Smooth muscle cell (in vitro differentiated cells): ENCODE results near the gene DUOX1. TPM values are rescaled to one million over a fixed set of nuclear protein-coding genes. Genes with fewer than 3 reads are reported as not detected.

Source experiments
- DNase-seq: peaks from one replicate; lab custom pipeline; 2025; ENCODE audit not compliant: unreplicated experiment; lab: John Stamatoyannopoulos, UW
- H2AFZ ChIP-seq: fragments of 200-600 bp; sonication (generic); 2 replicates; pipeline ENCODE4 v1.6.0; 2016; ENCODE audit warnings: antibody characterized with exemption, low read depth, mild to moderate bottlenecking
- H3F3A ChIP-seq: fragments of 200-600 bp; sonication (generic); 2 replicates; pipeline ENCODE4 v1.6.0; 2017; ENCODE audit warnings: antibody characterized with exemption, low read depth
- H3K27ac ChIP-seq: fragments of 200-600 bp; sonication (generic); 2 replicates; pipeline ENCODE4 v1.5.1; 2016; ENCODE audit warnings: low read depth, mild to moderate bottlenecking
- H3K27me3 ChIP-seq: fragments of 200-600 bp; sonication (generic); 2 replicates; pipeline ENCODE4 v1.6.1; 2016; ENCODE audit warnings: low read depth, mild to moderate bottlenecking
- H3K36me3 ChIP-seq: fragments of 200-600 bp; sonication (generic); 2 replicates; pipeline ENCODE4 v1.5.1; 2016; ENCODE audit warnings: low read depth
- H3K4me1 ChIP-seq: fragments of 200-600 bp; sonication (generic); 2 replicates; pipeline ENCODE4 v1.5.1; 2016; ENCODE audit warnings: low read depth
- H3K4me2 ChIP-seq: fragments of 200-600 bp; sonication (generic); 2 replicates; pipeline ENCODE4 v1.6.0; 2016; ENCODE audit warnings: mild to moderate bottlenecking
- H3K4me3 ChIP-seq: fragments of 200-600 bp; sonication (generic); 2 replicates; pipeline ENCODE4 v1.5.1; 2016; ENCODE audit warnings: mild to moderate bottlenecking
- H3K79me2 ChIP-seq: fragments of 200-600 bp; sonication (generic); 2 replicates; pipeline ENCODE4 v1.6.0; 2016; ENCODE audit warnings: low read depth, mild to moderate bottlenecking
- H3K9ac ChIP-seq: fragments of 200-600 bp; sonication (generic); 2 replicates; pipeline ENCODE4 v1.6.0; 2016; ENCODE audit warnings: low read depth
- H3K9me3 ChIP-seq: fragments of 200-600 bp; sonication (generic); replicated peaks from 2 replicates; pipeline ENCODE4 v1.5.1; 2016; ENCODE audit warnings: low read depth
- H4K20me1 ChIP-seq: fragments of 200-600 bp; sonication (generic); 2 replicates; pipeline ENCODE4 v1.6.0; 2016; ENCODE audit warnings: low read depth
- CTCF ChIP-seq: fragments of 200-600 bp; sonication (generic); IDR thresholded peaks from 2 replicates; pipeline ENCODE4 v1.5.1; 2017; ENCODE audit warnings: borderline replicate concordance, mild to moderate bottlenecking, antibody characterized with exemption; ENCODE audit not compliant: insufficient read depth, poor library complexity, severe bottlenecking
- WGBS: methylation state at CpG from one replicate; pipeline ENCODE4 v1.1.7; 2016; ENCODE audit warnings: low lambda C conversion rate; 5-methylcytosine and 5-hydroxymethylcytosine counted together
- polyA plus RNA-seq: library from polyadenylated mRNA; unstranded; fragments of >200 nt; fragmentation: Nextera tagmentation; extraction: Ambion mirVana; gene quantifications from 2 replicates; pipeline ENCODE4 v1.2.1, GENCODE V29; 2016
- total RNA-seq: library from RNA; depleted of rRNA; stranded (reverse); fragments of >200 nt; gene quantifications from 2 replicates; pipeline ENCODE4 v1.2.3, GENCODE V29; 2014

The DUOX1 gene
- total and polyA plus RNA-seq, 2 experiments from 2014 or later, result 4.4 to 5.8 TPM

- DNase-seq, result no peak
- Histone ChIP-seq H3K4me1 (no peaks in the 10 kb centered on the region), H3F3A (no peaks in the 10 kb centered on the region), H4K20me1 (peaks cover under 1% of the 10 kb centered on the region), H3K4me3 (no peak overlapping the region), H3K36me3 (no peaks in the 10 kb centered on the region), H3K27ac (no peak overlapping the region), H3K9ac (no peak overlapping the region), H3K27me3 (peaks cover 17% of the 10 kb centered on the region), H3K9me3 (no peaks in the 10 kb centered on the region), H3K4me2 (no peak overlapping the region), H3K79me2 (no peaks in the 10 kb centered on the region), H2AFZ (no peak overlapping the region)
- TF ChIP-seq CTCF, result no peak
- 75% methylated on average over 9 of the region's 9 CpGs for WGBS
Observed at GRCh38 chr15:45094358-45094730, 35.5 kb upstream of the DUOX1 start.

GRCh38 chr15:45095661-45096060 lies 34.1 kb upstream of the DUOX1 start:
- no peaks in the 10 kb centered on the region for H3F3A ChIP-seq
- H4K20me1 ChIP-seq, result no peaks in the 10 kb centered on the region
- H2AFZ ChIP-seq, result no peak overlapping the region
- H3K9ac ChIP-seq, result no peak overlapping the region
- no peak overlapping the region for H3K4me3 ChIP-seq
- H3K79me2 ChIP-seq, result no peaks in the 10 kb centered on the region
- H3K36me3 ChIP-seq, result no peaks in the 10 kb centered on the region
- TF ChIP-seq CTCF, result no peak
- H3K4me1 ChIP-seq, result no peaks in the 10 kb centered on the region
- H3K27me3 ChIP-seq, result peaks cover 17% of the 10 kb centered on the region
- DNase-seq, result no peak
- no peak overlapping the region for H3K27ac ChIP-seq
- no peak overlapping the region for H3K4me2 ChIP-seq
- 92% methylated on average over 10 of the region's 11 CpGs for WGBS
- H3K9me3 ChIP-seq, result no peaks in the 10 kb centered on the region

GRCh38 chr15:45097466-45097865 lies 32.3 kb upstream of the DUOX1 start:
- 99% methylated on average over 7 of the region's 7 CpGs for WGBS
- Histone ChIP-seq H3K4me3 (no peak overlapping the region), H3K27ac (no peak overlapping the region), H3K4me2 (no peak overlapping the region), H3K9ac (no peak overlapping the region), H3K9me3 (no peaks in the 10 kb centered on the region), H3K79me2 (no peaks in the 10 kb centered on the region), H4K20me1 (no peaks in the 10 kb centered on the region), H3K36me3 (no peaks in the 10 kb centered on the region), H3K4me1 (no peaks in the 10 kb centered on the region), H3K27me3 (peaks cover 27% of the 10 kb centered on the region), H3F3A (no peaks in the 10 kb centered on the region), H2AFZ (no peak overlapping the region)
- no peak for DNase-seq
- no peak for TF ChIP-seq CTCF

GRCh38 chr15:45099549-45100165 lies 30.1 kb upstream of the DUOX1 start:
- H3K9ac ChIP-seq, result no peak overlapping the region
- H3K9me3 ChIP-seq, result no peaks in the 10 kb centered on the region
- no peaks in the 10 kb centered on the region for H4K20me1 ChIP-seq
- H3K4me2 ChIP-seq, result no peak overlapping the region
- no peaks in the 10 kb centered on the region for H3K79me2 ChIP-seq
- DNase-seq, result no peak
- no peak overlapping the region for H2AFZ ChIP-seq
- no peaks in the 10 kb centered on the region for H3K4me1 ChIP-seq
- peaks cover 40% of the 10 kb centered on the region for H3K27me3 ChIP-seq
- 91% methylated on average over 23 of the region's 23 CpGs for WGBS
- no peak overlapping the region for H3K27ac ChIP-seq
- H3F3A ChIP-seq, result no peaks in the 10 kb centered on the region
- TF ChIP-seq CTCF, result no peak
- no peak overlapping the region for H3K4me3 ChIP-seq
- H3K36me3 ChIP-seq, result no peaks in the 10 kb centered on the region
